K562 (cell line): ENCODE measurements around the gene GDF11. TPM values are rescaled to one million over a fixed set of nuclear protein-coding genes. Genes with fewer than 3 reads are reported as not detected.

Experiments used
- ARID3B ChIP-seq: fragments of 250-450 bp; sonication (Bioruptor Pico); IDR thresholded peaks from 2 replicates; pipeline ENCODE4 v1.4.0; 2020; ENCODE audit warnings: borderline replicate concordance
- CREB3 ChIP-seq: fragments of 450-650 bp; conservative IDR thresholded peaks from 2 replicates; pipeline ENCODE4 v1.6.1; 2016; ENCODE audit warnings: missing genetic modification characterization, low read depth, mild to moderate bottlenecking, missing compliant biosample characterization, moderate library complexity
- CTBP1 ChIP-seq: fragments of 450-650 bp; IDR thresholded peaks from 2 replicates; pipeline ENCODE4 v1.6.1; 2016; ENCODE audit warnings: borderline replicate concordance
- DIDO1 ChIP-seq: fragments of 450-650 bp; IDR thresholded peaks from 2 replicates; pipeline ENCODE4 v1.6.1; 2016; ENCODE audit warnings: low read depth, missing biosample characterization, missing genetic modification characterization
- ELK1 ChIP-seq: sonication (generic); formaldehyde crosslinking; IDR thresholded peaks from 2 replicates; pipeline ENCODE4 v1.8.1; 2022; ENCODE audit warnings: missing genetic modification reagents
- ETV1 ChIP-seq: fragments of 450-650 bp; conservative IDR thresholded peaks from 2 replicates; pipeline ENCODE4 v1.6.1; 2016; ENCODE audit warnings: missing genetic modification characterization, control low read depth, low read depth, missing compliant biosample characterization
- HBP1 ChIP-seq: fragments of 450-650 bp; formaldehyde crosslinking; IDR thresholded peaks from 2 replicates; pipeline ENCODE4 v1.4.0; 2022; ENCODE audit warnings: missing genetic modification characterization
- HSF4 ChIP-seq: fragments of 250-450 bp; sonication (Bioruptor Pico); IDR thresholded peaks from 2 replicates; pipeline ENCODE4 v2.1.2; 2022; ENCODE audit warnings: mild to moderate bottlenecking, moderate library complexity, borderline replicate concordance
- KLF13 ChIP-seq: fragments of 450-650 bp; IDR thresholded peaks from 2 replicates; pipeline ENCODE4 v1.6.1; 2016; ENCODE audit warnings: missing genetic modification characterization, low read depth, mild to moderate bottlenecking, missing compliant biosample characterization, moderate library complexity, borderline replicate concordance
- LCOR ChIP-seq: sonication (generic); formaldehyde crosslinking; IDR thresholded peaks from 2 replicates; pipeline ENCODE4 v1.8.0; 2022; ENCODE audit warnings: mild to moderate bottlenecking, missing genetic modification reagents
- RFX1 ChIP-seq: fragments of 450-650 bp; IDR thresholded peaks from 2 replicates; pipeline ENCODE4 v1.6.1; 2016; ENCODE audit warnings: mild to moderate bottlenecking, moderate library complexity
- RNF2 ChIP-seq: sonication (generic); IDR thresholded peaks from 2 replicates; pipeline ENCODE4 v1.6.1; 2016
- SAP30 ChIP-seq: fragments of 200-600 bp; sonication (generic); IDR thresholded peaks from 2 replicates; pipeline ENCODE4 v1.6.1; 2012; ENCODE audit warnings: borderline replicate concordance, low read depth, mild to moderate bottlenecking, moderate library complexity, low read length, control low read depth, inconsistent platforms; ENCODE audit not compliant: insufficient read depth, poor library complexity, severe bottlenecking
- SMAD3 ChIP-seq: fragments of 450-650 bp; formaldehyde crosslinking; conservative IDR thresholded peaks from 2 replicates; pipeline ENCODE4 v1.4.0; 2020; ENCODE audit warnings: mild to moderate bottlenecking
- SUPT5H ChIP-seq: fragments of 450-650 bp; IDR thresholded peaks from 2 replicates; pipeline ENCODE4 v1.6.1; 2016
- TAF1 ChIP-seq: IDR thresholded peaks from 2 replicates; pipeline ENCODE4 v1.6.1; 2011; ENCODE audit warnings: mild to moderate bottlenecking, low read length, moderate library complexity; ENCODE audit not compliant: insufficient read depth, control insufficient read depth, severe bottlenecking; ENCODE audit errors: extremely low read depth
- TFE3 ChIP-seq: fragments of 450-650 bp; formaldehyde crosslinking; IDR thresholded peaks from 2 replicates; pipeline ENCODE4 v1.4.0; 2020; ENCODE audit warnings: mild to moderate bottlenecking, mixed read lengths
- TRIM24 ChIP-seq, 2 experiments: fragments of 450-650 bp; IDR thresholded peaks; 2 replicates each; pipeline ENCODE4 v1.6.1; 2016
- ZNF12 ChIP-seq: sonication (generic); formaldehyde crosslinking; IDR thresholded peaks from 2 replicates; pipeline ENCODE4 v1.4.0; 2020; ENCODE audit warnings: mild to moderate bottlenecking, missing genetic modification reagents
- ZNF146 ChIP-seq: IDR thresholded peaks from one replicate; pipeline ENCODE4 v1.6.1; 2018; ENCODE audit warnings: missing compliant biosample characterization; ENCODE audit not compliant: unreplicated experiment
- ZNF212 ChIP-seq: fragments of 450-650 bp; formaldehyde crosslinking; IDR thresholded peaks from 2 replicates; pipeline ENCODE4 v1.4.0; 2020; ENCODE audit warnings: mild to moderate bottlenecking
- polyA plus RNA-seq, 8 experiments: library from polyadenylated mRNA; depleted of rRNA in 4 of 8; stranded (reverse) in 5 of 8; unstranded in 3 of 8; fragments of >200 nt; fragmentation: Nextera tagmentation in 2 of 8; fragmentation: Illumina TruSeq in 1 of 8; extraction: Ambion mirVana in 2 of 8; extraction: Trizol in 1 of 8; gene quantifications; 2 replicates each; pipeline versions ENCODE4 v1.2.1 to v1.2.3, GENCODE V29; 2011 to 2014; ENCODE audit warnings: inconsistent platforms in 1 of 8, missing spikeins in 1 of 8
- total RNA-seq, 7 experiments: library from RNA; depleted of rRNA in 6 of 7; stranded (reverse); fragments of >200 nt in 6 of 7; fragmentation: Illumina TruSeq in 2 of 7; extraction: Trizol in 2 of 7; gene quantifications; 2 replicates each; pipeline versions ENCODE4 v1.2.1 to v1.2.3, GENCODE V29; 2011 to 2021; ENCODE audit warnings: low replicate concordance in 1 of 7

Gene GDF11
- total and polyA plus RNA-seq, 9 of the 15 experiments (the other 6 are each of a cell fraction or from before 2014, with no cell fraction given): 1.4 to 15.7 (median 4.8) TPM

- TF ChIP-seq RFX1 (peak; percentile 79), HSF4 (CRISPR knock-in tag) (no peak), ZNF12 (CRISPR knock-in tag) (no peak), SMAD3 (CRISPR knock-in tag) (0 out of 2 replicates have a peak, but pooled peaks have one; percentile 29), SUPT5H (peak; percentile 66; the same call in 1 of the 2 replicates), ZNF212 (CRISPR knock-in tag) (no peak), CTBP1 (0 out of 2 replicates have a peak, but pooled peaks have one; percentile 48), HBP1 (CRISPR knock-in tag) (no peak), KLF13 (peak; percentile 91), RNF2 (peak; percentile 77), SAP30 (peak; percentile 98), TAF1 (peak; percentile 56), ELK1 (CRISPR knock-in tag) (no peak), CREB3 (peak; percentile 40; the same call in 1 of the 2 replicates), LCOR (peak; percentile 77; the same call in 1 of the 2 replicates), TRIM24 (IDR thresholded peaks at IDR 0.05) (peak in 1 of 2 experiments; percentile 64; a peak in 2 of 4 replicates), ZNF146 (no peak), TFE3 (CRISPR knock-in tag) (peak; percentile 100), DIDO1 (tag) (peak; percentile 96), ETV1 (peak; percentile 98), ARID3B (no peak)
Measured at GRCh38 chr12:55715833-55716581, 26.9 kb upstream of the GDF11 start, which contains the start of gene BLOC1S1 (continued).
